Measurements from ENCODE around the gene SPINT2.

DNA sequence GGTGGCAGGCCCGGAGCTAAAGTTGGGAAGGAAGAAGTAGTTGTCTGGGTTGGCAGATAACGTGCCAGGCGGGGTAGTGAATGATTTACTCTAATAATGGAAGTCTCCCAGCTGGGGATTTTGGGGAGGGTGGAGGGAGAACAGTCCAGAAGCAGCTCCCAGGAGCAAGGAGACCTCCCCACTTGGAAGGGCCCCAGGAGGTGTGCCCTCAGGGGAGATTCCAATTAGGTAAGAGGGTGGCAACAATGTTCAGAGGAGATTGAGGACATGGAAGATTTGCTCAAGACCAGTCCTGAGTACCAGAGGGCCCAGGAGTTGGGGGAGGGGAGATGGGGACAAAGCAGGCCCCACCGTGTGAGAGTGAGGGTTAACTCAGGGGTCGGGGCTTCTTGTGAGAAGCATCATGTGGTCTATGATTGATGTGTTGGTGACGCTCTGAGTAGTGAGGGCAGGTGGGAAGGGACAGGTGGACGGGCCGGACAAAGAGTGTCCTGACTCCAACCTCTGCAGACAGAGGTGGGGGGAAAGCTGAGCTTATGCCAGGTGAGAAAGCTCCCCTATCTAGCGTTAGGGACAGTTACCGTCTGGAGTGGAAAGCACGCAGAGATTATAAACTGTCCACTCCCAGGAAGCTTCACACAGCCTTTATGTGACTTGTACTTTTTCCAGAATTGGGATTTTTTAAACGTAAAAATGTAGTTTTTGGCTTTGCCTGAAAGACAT is 3.5 kb downstream of the SPINT2 start:
- TF ChIP-seq, protein P1, sequence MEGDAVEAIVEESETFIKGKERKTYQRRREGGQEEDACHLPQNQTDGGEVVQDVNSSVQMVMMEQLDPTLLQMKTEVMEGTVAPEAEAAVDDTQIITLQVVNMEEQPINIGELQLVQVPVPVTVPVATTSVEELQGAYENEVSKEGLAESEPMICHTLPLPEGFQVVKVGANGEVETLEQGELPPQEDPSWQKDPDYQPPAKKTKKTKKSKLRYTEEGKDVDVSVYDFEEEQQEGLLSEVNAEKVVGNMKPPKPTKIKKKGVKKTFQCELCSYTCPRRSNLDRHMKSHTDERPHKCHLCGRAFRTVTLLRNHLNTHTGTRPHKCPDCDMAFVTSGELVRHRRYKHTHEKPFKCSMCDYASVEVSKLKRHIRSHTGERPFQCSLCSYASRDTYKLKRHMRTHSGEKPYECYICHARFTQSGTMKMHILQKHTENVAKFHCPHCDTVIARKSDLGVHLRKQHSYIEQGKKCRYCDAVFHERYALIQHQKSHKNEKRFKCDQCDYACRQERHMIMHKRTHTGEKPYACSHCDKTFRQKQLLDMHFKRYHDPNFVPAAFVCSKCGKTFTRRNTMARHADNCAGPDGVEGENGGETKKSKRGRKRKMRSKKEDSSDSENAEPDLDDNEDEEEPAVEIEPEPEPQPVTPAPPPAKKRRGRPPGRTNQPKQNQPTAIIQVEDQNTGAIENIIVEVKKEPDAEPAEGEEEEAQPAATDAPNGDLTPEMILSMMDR (IDR thresholded peaks at IDR 0.05), result no peak
- peak in 1 of 3 donors; percentile 30 for TF ChIP-seq POLR2A (IDR thresholded peaks at IDR 0.05)
